CD14-positive monocyte (primary cell): ENCODE results near the gene MAFF. TPM values are rescaled to one million over a fixed set of nuclear protein-coding genes. Genes with fewer than 3 reads are reported as not detected.

ENCODE experiments used
- DNase-seq, 3 donors: peaks; one replicate each; pipeline ENCODE4 v3.0.0-alpha.2; 2011 to 2022
- H2AFZ ChIP-seq: 2 replicates; pipeline ENCODE4 v1.6.0; 2012; ENCODE audit warnings: mild to moderate bottlenecking, low read depth, low read length, inconsistent platforms; ENCODE audit not compliant: insufficient read depth, poor library complexity, severe bottlenecking
- H3K27ac ChIP-seq, 2 donors: 1 replicate in 1 of 2; 2 replicates in 1 of 2; pipeline ENCODE4 v1.5.1; 2012 to 2013; ENCODE audit warnings: low read length in 2 of 2, control low read depth in 1 of 2, inconsistent platforms in 1 of 2, low read depth in 1 of 2, mild to moderate bottlenecking in 1 of 2
- H3K27me3 ChIP-seq, 2 donors: one replicate each; pipeline versions ENCODE4 v1.6.0 to v1.6.1; 2011 to 2013; ENCODE audit warnings: low read length in 2 of 2; ENCODE audit not compliant: control insufficient read depth in 2 of 2, insufficient read depth in 2 of 2
- H3K36me3 ChIP-seq, 2 donors: replicated peaks in 1 of 2; 1 replicate in 1 of 2; 2 replicates in 1 of 2; pipeline versions ENCODE4 v1.5.1 to v1.6.1; 2012 to 2013; ENCODE audit warnings: low read length in 2 of 2, control low read depth in 1 of 2, inconsistent platforms in 1 of 2, mild to moderate bottlenecking in 1 of 2; ENCODE audit not compliant: insufficient read depth in 2 of 2, control insufficient read depth in 1 of 2
- H3K4me1 ChIP-seq, 2 donors: 1 replicate in 1 of 2; 2 replicates in 1 of 2; pipeline versions ENCODE4 v1.5.1 to v1.6.1; 2012 to 2013; ENCODE audit warnings: low read length in 2 of 2, control low read depth in 1 of 2, inconsistent platforms in 1 of 2, mild to moderate bottlenecking in 1 of 2, moderate library complexity in 1 of 2; ENCODE audit not compliant: insufficient read depth in 2 of 2, control insufficient read depth in 1 of 2
- H3K4me2 ChIP-seq: replicated peaks from 2 replicates; pipeline ENCODE3; 2012; ENCODE audit warnings: low read length, moderate library complexity, mild to moderate bottlenecking; ENCODE audit not compliant: poor library complexity, severe bottlenecking; ENCODE audit errors: extremely low read depth
- H3K4me3 ChIP-seq, 3 experiments: fragments of 200-600 bp in 1 of 3; sonication (generic) in 1 of 3; replicated peaks in 1 of 3; 1 replicate in 2 of 3; 2 replicates in 1 of 3; pipeline ENCODE4 v1.5.1; 2011 to 2013; ENCODE audit warnings: low read length in 3 of 3, mild to moderate bottlenecking in 3 of 3, control low read depth in 2 of 3, low read depth in 2 of 3, inconsistent platforms in 1 of 3, moderate library complexity in 1 of 3
- H3K79me2 ChIP-seq: 2 replicates; pipeline ENCODE4 v1.6.0; 2012; ENCODE audit warnings: mild to moderate bottlenecking, control low read depth, inconsistent platforms, low read length, moderate library complexity; ENCODE audit not compliant: insufficient read depth
- H3K9ac ChIP-seq: 2 replicates; pipeline ENCODE4 v1.6.0; 2017; ENCODE audit warnings: low read length, mild to moderate bottlenecking; ENCODE audit not compliant: insufficient read depth, poor library complexity, severe bottlenecking
- H3K9me3 ChIP-seq, 2 donors: replicated peaks in 1 of 2; 1 replicate in 1 of 2; 2 replicates in 1 of 2; pipeline versions ENCODE4 v1.5.1 to v1.6.1; 2012 to 2013; ENCODE audit warnings: low read length in 2 of 2, control low read depth in 1 of 2; ENCODE audit not compliant: control insufficient read depth in 1 of 2, insufficient read depth in 1 of 2
- H4K20me1 ChIP-seq: 2 replicates; pipeline ENCODE4 v1.6.0; 2012; ENCODE audit warnings: mild to moderate bottlenecking, low read length, control low read depth, moderate library complexity; ENCODE audit not compliant: insufficient read depth
- H3K27ac Mint-ChIP-seq, 7 donors: one replicate each; pipeline ENCODE4 v1.8.0; 2020; ENCODE audit warnings: mild to moderate bottlenecking in 7 of 7, mixed read lengths in 7 of 7, moderate library complexity in 6 of 7, inconsistent platforms in 2 of 7
- H3K27me3 Mint-ChIP-seq, 3 donors: one replicate each; pipeline ENCODE4 v1.8.0; 2021 to 2022; ENCODE audit warnings: low read depth in 3 of 3, mild to moderate bottlenecking in 3 of 3, mixed read lengths in 3 of 3, moderate library complexity in 3 of 3, inconsistent platforms in 1 of 3
- H3K36me3 Mint-ChIP-seq, 2 donors: one replicate each; pipeline ENCODE4 v1.8.0; 2020; ENCODE audit warnings: mixed read lengths in 2 of 2, inconsistent platforms in 1 of 2, mild to moderate bottlenecking in 1 of 2
- H3K4me1 Mint-ChIP-seq: one replicate; pipeline ENCODE4 v1.8.0; 2020; ENCODE audit warnings: mild to moderate bottlenecking, mixed read lengths
- H3K4me3 Mint-ChIP-seq, 2 donors: one replicate each; pipeline ENCODE4 v1.8.0; 2020; ENCODE audit warnings: mild to moderate bottlenecking in 2 of 2, mixed read lengths in 2 of 2, moderate library complexity in 1 of 2
- H3K9me3 Mint-ChIP-seq, 7 donors: one replicate each; pipeline ENCODE4 v1.8.0; 2020 to 2022; ENCODE audit warnings: mixed read lengths in 7 of 7, mild to moderate bottlenecking in 6 of 7, moderate library complexity in 6 of 7, inconsistent platforms in 2 of 7
- CTCF ChIP-seq: fragments of 200-600 bp; IDR thresholded peaks from one replicate; pipeline ENCODE4 v1.8.0; 2022; ENCODE audit warnings: antibody characterized with exemption, mild to moderate bottlenecking
- WGBS: methylation state at CpG from one replicate; pipeline ENCODE4 v1.1.5; 2013; ENCODE audit warnings: missing lambda C conversion rate; ENCODE audit not compliant: insufficient coverage; 5-methylcytosine and 5-hydroxymethylcytosine counted together
- intact Hi-C, 2 donors: fragments of 100-400 bp; cut with micrococcal nuclease; formaldehyde crosslinking; loops; one replicate each; pipeline versions ENCODE4 v1.15.0 to v1.15.1; 2023
- polyA plus RNA-seq, 3 donors: library from polyadenylated mRNA; depleted of rRNA in 1 of 3; unstranded in 2 of 3; stranded (reverse) in 1 of 3; fragments of 300-500 nt in 2 of 3; fragments of >200 nt in 1 of 3; fragmentation: Illumina TruSeq in 2 of 3; gene quantifications; 1 replicate in 2 of 3; 2 replicates in 1 of 3; pipeline ENCODE4 v1.2.3, GENCODE V29; 2012 to 2021

The MAFF gene
- polyA plus RNA-seq, 3 donors: 1.5 to 67.3 (median 2.0) TPM

DNA sequence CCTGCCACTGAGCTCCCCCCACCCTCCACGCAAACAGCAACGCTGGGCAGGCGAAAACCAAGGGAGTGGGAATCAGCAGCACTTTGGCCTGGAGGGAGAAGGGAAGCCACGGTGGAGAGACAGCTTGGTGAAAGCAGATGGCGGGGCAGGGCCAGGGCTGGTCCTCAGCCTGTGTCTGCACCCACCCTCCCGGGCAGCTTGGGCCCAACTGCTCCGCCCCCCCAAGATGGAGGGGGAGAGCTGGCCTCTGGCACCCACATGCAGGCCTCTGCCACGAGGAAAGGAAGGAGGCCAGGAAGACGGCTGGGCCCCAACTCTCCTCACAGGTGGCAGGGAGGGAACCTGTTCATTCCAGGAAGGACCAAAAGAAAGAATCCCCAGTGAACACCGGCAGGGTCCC is 17.8 kb downstream of the MAFF start:
- intact Hi-C loops: no loop called here
- H3K9me3 ChIP-seq: no peaks in the 10 kb centered on the region
- H3K27me3 ChIP-seq: peaks cover 0 to 3% of the 10 kb centered on the region in 2 donors
- peaks cover 16 to 29% of the 10 kb centered on the region in 2 donors for H3K4me1 ChIP-seq
- H3K36me3 ChIP-seq: peaks cover 13 to 17% of the 10 kb centered on the region in 2 donors
- TF ChIP-seq CTCF: no peak
- no peaks in the 10 kb centered on the region for H3K79me2 ChIP-seq
- H3K4me1 Mint-ChIP-seq: peaks cover 18% of the 10 kb centered on the region
- no peak overlapping the region for H3K4me2 ChIP-seq
- peaks cover 20 to 47% of the 10 kb centered on the region in 2 donors for H3K36me3 Mint-ChIP-seq
- H3K27me3 Mint-ChIP-seq: peaks cover 3 to 10% (median 10%) of the 10 kb centered on the region in 3 donors
- no peaks in the 10 kb centered on the region for H4K20me1 ChIP-seq
- H3K4me3 ChIP-seq: no peak overlapping the region
- no peak overlapping the region for H3K27ac ChIP-seq
- 63% methylated on average over 5 of the region's 10 CpGs for WGBS
- peaks cover 1 to 5% (median 3%) of the 10 kb centered on the region in 7 donors for H3K9me3 Mint-ChIP-seq
- H2AFZ ChIP-seq: no peak overlapping the region
- peak overlapping the region; percentile 15 for H3K9ac ChIP-seq
- H3K4me3 Mint-ChIP-seq: no peak overlapping the region
- DNase-seq: peak in 1 of 3 donors; percentile 25
- peak overlapping the region in 1 of 7 donors; percentile 62 for H3K27ac Mint-ChIP-seq

DNA sequence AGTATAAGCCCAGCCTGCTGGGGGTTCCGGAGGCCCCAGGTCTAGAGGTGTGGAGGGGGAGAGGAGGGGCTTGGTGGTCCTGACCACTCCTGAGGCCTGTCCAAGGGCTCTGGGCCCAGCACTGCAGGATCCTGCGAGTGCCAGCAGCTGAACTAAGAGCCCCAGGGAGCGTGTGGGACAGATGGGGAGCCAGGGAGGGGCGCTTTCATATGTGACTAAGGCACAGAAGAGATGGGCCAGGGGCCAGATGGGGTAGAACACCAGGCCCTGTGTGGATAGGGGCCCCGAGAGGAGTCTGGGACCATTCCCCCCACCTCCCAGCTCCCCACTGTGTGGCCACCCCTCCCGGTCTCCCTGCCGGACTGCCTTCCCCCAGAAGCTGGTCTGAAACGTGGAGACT is 18.4 kb downstream of the MAFF start:
- no peaks in the 10 kb centered on the region for H3K9me3 ChIP-seq
- peak overlapping the region; percentile 15 for H3K9ac ChIP-seq
- no peak overlapping the region for H2AFZ ChIP-seq
- Mint-ChIP-seq H3K9me3 (peaks cover 0 to 3% (median 1%) of the 10 kb centered on the region in 7 donors), H3K27me3 (peaks cover 2 to 8% (median 6%) of the 10 kb centered on the region in 3 donors), H3K36me3 (peaks cover 23 to 49% of the 10 kb centered on the region in 2 donors), H3K4me3 (no peak overlapping the region), H3K27ac (no peak overlapping the region), H3K4me1 (peaks cover 13% of the 10 kb centered on the region)
- H3K36me3 ChIP-seq: peaks cover 18 to 22% of the 10 kb centered on the region in 2 donors
- no peak overlapping the region for H3K4me2 ChIP-seq
- H3K27me3 ChIP-seq: peaks cover 0 to 2% of the 10 kb centered on the region in 2 donors
- TF ChIP-seq CTCF: no peak
- intact Hi-C loops: no loop called here
- H3K4me3 ChIP-seq: no peak overlapping the region
- peak in 1 of 3 donors; percentile 29 for DNase-seq
- H3K27ac ChIP-seq: no peak overlapping the region
- no peaks in the 10 kb centered on the region for H3K79me2 ChIP-seq
- no peaks in the 10 kb centered on the region for H4K20me1 ChIP-seq
- peaks cover 14 to 24% of the 10 kb centered on the region in 2 donors for H3K4me1 ChIP-seq
- WGBS: 94% methylated on average over 2 of the region's 8 CpGs
